Measurements from ENCODE around the gene MLANA. TPM values are rescaled to one million over a fixed set of nuclear protein-coding genes. Genes with fewer than 3 reads are reported as not detected.

Gene MLANA
- total and polyA plus RNA-seq, 7 donors = not detected

GRCh38 chr9:5892456-5893133, 1.9 kb downstream of the MLANA start:
- peaks cover 0 to 9% (median 1%) of the 10 kb centered on the region in 4 donors for H3K36me3 ChIP-seq
- 70 to 77% methylated on average over 7 of the region's 7 CpGs for WGBS, 2 donors
- no peaks in the 10 kb centered on the region for H3K9me3 ChIP-seq
- no peak overlapping the region for H3K4me3 ChIP-seq
- peaks cover 0 to 3% (median 0%) of the 10 kb centered on the region in 4 donors for H3K4me1 ChIP-seq
- no peak overlapping the region for H3K27ac ChIP-seq
- intact Hi-C loops (cut with DNase I) = no loop called here
- TF ChIP-seq, protein P1, sequence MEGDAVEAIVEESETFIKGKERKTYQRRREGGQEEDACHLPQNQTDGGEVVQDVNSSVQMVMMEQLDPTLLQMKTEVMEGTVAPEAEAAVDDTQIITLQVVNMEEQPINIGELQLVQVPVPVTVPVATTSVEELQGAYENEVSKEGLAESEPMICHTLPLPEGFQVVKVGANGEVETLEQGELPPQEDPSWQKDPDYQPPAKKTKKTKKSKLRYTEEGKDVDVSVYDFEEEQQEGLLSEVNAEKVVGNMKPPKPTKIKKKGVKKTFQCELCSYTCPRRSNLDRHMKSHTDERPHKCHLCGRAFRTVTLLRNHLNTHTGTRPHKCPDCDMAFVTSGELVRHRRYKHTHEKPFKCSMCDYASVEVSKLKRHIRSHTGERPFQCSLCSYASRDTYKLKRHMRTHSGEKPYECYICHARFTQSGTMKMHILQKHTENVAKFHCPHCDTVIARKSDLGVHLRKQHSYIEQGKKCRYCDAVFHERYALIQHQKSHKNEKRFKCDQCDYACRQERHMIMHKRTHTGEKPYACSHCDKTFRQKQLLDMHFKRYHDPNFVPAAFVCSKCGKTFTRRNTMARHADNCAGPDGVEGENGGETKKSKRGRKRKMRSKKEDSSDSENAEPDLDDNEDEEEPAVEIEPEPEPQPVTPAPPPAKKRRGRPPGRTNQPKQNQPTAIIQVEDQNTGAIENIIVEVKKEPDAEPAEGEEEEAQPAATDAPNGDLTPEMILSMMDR (IDR thresholded peaks at IDR 0.05) = no peak
- TF ChIP-seq POLR2A (IDR thresholded peaks at IDR 0.05) = no peak
- TF ChIP-seq POLR2AphosphoS5 (IDR thresholded peaks at IDR 0.05) = no peak
- no peak for TF ChIP-seq EP300 (IDR thresholded peaks at IDR 0.05)
- no peaks in the 10 kb centered on the region for H3K27me3 ChIP-seq
- DNase-seq = no peak

GRCh38 chr9:5893134-5893505, 2.4 kb downstream of the MLANA start:
- DNase-seq = no peak
- H3K4me3 ChIP-seq = no peak overlapping the region
- peaks cover 0 to 3% (median 0%) of the 10 kb centered on the region in 4 donors for H3K4me1 ChIP-seq
- intact Hi-C loops (cut with DNase I) = no loop called here
- H3K9me3 ChIP-seq = no peaks in the 10 kb centered on the region
- no peaks in the 10 kb centered on the region for H3K27me3 ChIP-seq
- H3K36me3 ChIP-seq = peaks cover 0 to 14% (median 2%) of the 10 kb centered on the region in 4 donors
- no peak overlapping the region for H3K27ac ChIP-seq
- 72 to 84% methylated on average over 4 of the region's 4 CpGs for WGBS, 2 donors
- TF ChIP-seq, protein P1 (IDR thresholded peaks at IDR 0.05) = no peak
- TF ChIP-seq EP300 (IDR thresholded peaks at IDR 0.05) (no peak), POLR2A (IDR thresholded peaks at IDR 0.05) (no peak), POLR2AphosphoS5 (IDR thresholded peaks at IDR 0.05) (no peak)

DNA sequence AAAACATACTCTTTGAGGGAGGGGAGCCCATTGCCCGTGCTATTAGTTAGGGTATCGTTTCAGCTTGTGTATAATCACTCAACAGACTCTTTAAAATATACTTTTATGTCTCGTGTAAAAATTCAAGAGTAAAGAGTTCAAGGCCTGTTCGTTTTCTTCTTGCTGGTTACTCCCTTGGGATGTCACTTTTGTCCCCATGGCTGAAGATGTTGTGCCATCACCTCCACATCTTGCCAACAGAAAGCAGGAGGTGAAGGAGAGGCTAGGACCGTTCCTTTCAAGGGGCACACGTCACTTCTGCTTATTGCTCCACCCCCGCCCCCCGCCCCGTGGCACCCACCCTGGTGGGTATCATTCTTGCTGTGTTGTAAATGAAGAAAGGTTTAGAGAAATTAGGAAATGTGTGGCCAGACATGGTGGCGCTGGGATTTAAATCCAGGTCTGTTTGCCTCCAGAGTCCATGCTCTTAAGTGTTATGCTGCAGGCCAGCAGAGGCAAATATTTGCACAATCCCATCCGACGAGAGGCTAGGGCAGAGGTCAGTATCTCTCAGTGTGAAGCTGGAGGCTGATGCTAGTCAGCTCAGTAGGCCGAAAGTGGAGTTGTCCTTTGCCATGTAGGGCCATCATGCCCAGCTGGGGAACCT, 3.0 kb downstream of the MLANA start:
- Histone ChIP-seq H3K4me3 (no peak overlapping the region), H3K9me3 (no peaks in the 10 kb centered on the region), H3K27ac (no peak overlapping the region), H3K4me1 (peaks cover 0 to 3% (median 0%) of the 10 kb centered on the region in 4 donors), H3K36me3 (peaks cover 0 to 20% (median 2%) of the 10 kb centered on the region in 4 donors), H3K27me3 (no peaks in the 10 kb centered on the region)
- TF ChIP-seq, protein P1 (IDR thresholded peaks at IDR 0.05) = no peak
- TF ChIP-seq EP300 (IDR thresholded peaks at IDR 0.05) (no peak), POLR2A (IDR thresholded peaks at IDR 0.05) (no peak), POLR2AphosphoS5 (IDR thresholded peaks at IDR 0.05) (no peak)
- WGBS, 2 donors = 73 to 79% methylated on average over 13 of the region's 13 CpGs
- intact Hi-C loops (cut with DNase I) = no loop called here
- DNase-seq = no peak

DNA sequence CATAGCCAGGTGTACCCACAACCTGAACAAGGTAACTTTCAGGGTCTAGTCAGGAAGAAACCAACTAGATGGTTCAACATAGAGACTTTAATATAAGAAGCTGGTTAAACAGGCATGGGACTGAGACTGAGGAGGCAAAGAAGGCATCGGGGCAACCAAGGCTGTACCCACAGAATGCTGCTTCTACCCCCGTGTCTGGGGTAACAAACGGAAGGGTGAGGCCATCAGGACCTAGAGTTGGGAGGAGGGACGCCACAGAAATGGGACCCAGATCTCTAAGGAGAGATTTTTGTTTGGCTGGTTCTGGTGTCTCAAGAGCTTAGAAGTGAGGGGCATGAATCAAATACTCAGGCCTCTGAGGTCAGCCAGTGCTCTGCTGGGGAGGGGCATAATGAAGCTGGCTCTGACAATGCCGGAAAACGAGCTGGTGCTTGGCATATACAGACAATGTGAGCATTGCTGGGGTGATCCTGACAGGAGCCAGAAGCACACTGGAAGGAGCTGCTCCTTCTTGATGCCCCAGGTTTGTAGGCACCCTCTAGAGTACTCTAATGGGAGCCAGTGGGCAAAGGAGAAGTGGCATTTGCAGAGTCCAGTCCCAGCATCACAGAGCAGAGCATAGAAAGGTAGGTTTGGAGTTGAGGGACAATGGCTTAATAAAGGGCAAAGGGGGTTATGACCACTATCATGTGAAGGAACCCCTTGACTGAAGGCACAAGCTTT, 3.7 kb downstream of the MLANA start:
- DNase-seq = no peak
- peaks cover 0 to 25% (median 4%) of the 10 kb centered on the region in 4 donors for H3K36me3 ChIP-seq
- peaks cover 0 to 3% (median 0%) of the 10 kb centered on the region in 4 donors for H3K4me1 ChIP-seq
- no peaks in the 10 kb centered on the region for H3K27me3 ChIP-seq
- 94 to 97% methylated on average over 6 of the region's 6 CpGs for WGBS, 2 donors
- intact Hi-C loops (cut with DNase I) = no loop called here
- H3K27ac ChIP-seq = no peak overlapping the region
- H3K4me3 ChIP-seq = no peak overlapping the region
- no peak for TF ChIP-seq POLR2A (IDR thresholded peaks at IDR 0.05)
- TF ChIP-seq, protein P1 (IDR thresholded peaks at IDR 0.05) = no peak
- H3K9me3 ChIP-seq = no peaks in the 10 kb centered on the region

All from sigmoid colon (tissue), 7 donors.